K562 (cell line): ENCODE results near the gene HOXB4. TPM values are rescaled to one million over a fixed set of nuclear protein-coding genes. Genes with fewer than 3 reads are reported as not detected.
A peak's percentile ranks its signal among the peaks of the same experiment; 100 is the strongest.

Experiments used
- CLOCK ChIP-seq: fragments of 250-450 bp; sonication (Bioruptor Pico); IDR thresholded peaks from 2 replicates; pipeline ENCODE4 v1.4.0; 2020; ENCODE audit warnings: mild to moderate bottlenecking, moderate library complexity, borderline replicate concordance
- DPF2 ChIP-seq: fragments of 450-650 bp; IDR thresholded peaks from 2 replicates; pipeline ENCODE4 v1.6.1; 2016
- E2F5 ChIP-seq: sonication (generic); formaldehyde crosslinking; IDR thresholded peaks from 2 replicates; pipeline ENCODE4 v1.8.0; 2022; ENCODE audit warnings: mild to moderate bottlenecking, missing genetic modification reagents
- ESRRA ChIP-seq: fragments of 450-650 bp; IDR thresholded peaks from 2 replicates; pipeline ENCODE4 v1.6.1; 2014; ENCODE audit warnings: low read depth, mild to moderate bottlenecking, moderate library complexity, borderline replicate concordance
- GTF2A2 ChIP-seq: IDR thresholded peaks from 2 replicates; pipeline ENCODE4 v1.6.1; 2016; ENCODE audit warnings: mild to moderate bottlenecking, missing genetic modification characterization, missing compliant biosample characterization
- GTF2E2 ChIP-seq: fragments of 200-800 bp; sonication (Bioruptor generic); IDR thresholded peaks from 2 replicates; pipeline ENCODE4 v1.6.1; 2016; ENCODE audit warnings: missing genetic modification characterization, missing compliant biosample characterization
- MITF ChIP-seq: IDR thresholded peaks from 2 replicates; pipeline ENCODE4 v1.6.1; 2014; ENCODE audit warnings: antibody characterized with exemption
- REST ChIP-seq, 2 experiments: fragments of 450-650 bp; formaldehyde crosslinking in 1 of 2; IDR thresholded peaks; 2 replicates each; pipeline versions ENCODE4 v1.4.0 to v1.6.1; 2014 to 2020; ENCODE audit warnings: mild to moderate bottlenecking in 2 of 2, borderline replicate concordance in 1 of 2, low read depth in 1 of 2
- SREBF2 ChIP-seq: sonication (generic); formaldehyde crosslinking; IDR thresholded peaks from 2 replicates; pipeline ENCODE4 v1.4.0; 2020; ENCODE audit warnings: mild to moderate bottlenecking, missing genetic modification reagents
- THAP7 ChIP-seq: fragments of 250-450 bp; sonication (Bioruptor Pico); IDR thresholded peaks from 2 replicates; pipeline ENCODE4 v1.5.0; 2021
- USF1 ChIP-seq: sonication (generic); formaldehyde crosslinking; IDR thresholded peaks from 2 replicates; pipeline ENCODE4 v1.9.0; 2022; ENCODE audit warnings: mild to moderate bottlenecking, missing genetic modification reagents
- polyA plus RNA-seq, 8 experiments: library from polyadenylated mRNA; depleted of rRNA in 4 of 8; stranded (reverse) in 5 of 8; unstranded in 3 of 8; fragments of >200 nt; fragmentation: Nextera tagmentation in 2 of 8; fragmentation: Illumina TruSeq in 1 of 8; extraction: Ambion mirVana in 2 of 8; extraction: Trizol in 1 of 8; gene quantifications; 2 replicates each; pipeline versions ENCODE4 v1.2.1 to v1.2.3, GENCODE V29; 2011 to 2014; ENCODE audit warnings: inconsistent platforms in 1 of 8, missing spikeins in 1 of 8
- total RNA-seq, 7 experiments: library from RNA; depleted of rRNA in 6 of 7; stranded (reverse); fragments of >200 nt in 6 of 7; fragmentation: Illumina TruSeq in 2 of 7; extraction: Trizol in 2 of 7; gene quantifications; 2 replicates each; pipeline versions ENCODE4 v1.2.1 to v1.2.3, GENCODE V29; 2011 to 2021; ENCODE audit warnings: low replicate concordance in 1 of 7

HOXB4 gene
- total and polyA plus RNA-seq, 9 of the 15 experiments (the other 6 are each of a cell fraction or from before 2014, with no cell fraction given) = 1.6 to 34.9 (median 14.9) TPM

- TF ChIP-seq USF1 (CRISPR knock-in tag) = peak; percentile 79
- TF ChIP-seq GTF2A2 (tag) = 0 out of 2 replicates have a peak, but pooled peaks have one; percentile 28
- peak; percentile 33; the same call in 1 of the 2 replicates for TF ChIP-seq MITF
- TF ChIP-seq GTF2E2 = 0 out of 2 replicates have a peak, but pooled peaks have one; percentile 5
- TF ChIP-seq SREBF2 = no peak
- TF ChIP-seq THAP7 (CRISPR knock-in tag) = no peak
- no peak for TF ChIP-seq ESRRA
- TF ChIP-seq DPF2 = peak; percentile 76
- TF ChIP-seq CLOCK = no peak
- TF ChIP-seq REST (IDR thresholded peaks at IDR 0.05; ENCODE audit: borderline replicate concordance) = peak; percentile 62
- no peak for TF ChIP-seq REST (CRISPR knock-in tag; IDR thresholded peaks at IDR 0.05; ENCODE audit: low read depth)
- TF ChIP-seq E2F5 (CRISPR knock-in tag) = no peak
These were observed 30.2 kb downstream of the HOXB4 start (continued) for GRCh38 chr17:48547808-48548522.
